Prostate gland (tissue), 2 donors: ENCODE data around the gene PRKAG3.

Experiments used
- CTCF ChIP-seq, 4 experiments: fragments of 200-600 bp in 2 of 4; fragments of 450-650 bp in 2 of 4; sonication (generic) in 2 of 4; IDR thresholded peaks; 1 replicate in 3 of 4; 2 replicates in 1 of 4; pipeline ENCODE4 v1.5.1; 2016 to 2019; ENCODE audit warnings: antibody characterized with exemption in 4 of 4, mild to moderate bottlenecking in 2 of 4, moderate library complexity in 2 of 4
- POLR2A ChIP-seq: fragments of 450-650 bp; IDR thresholded peaks from one replicate; pipeline ENCODE4 v1.6.1; 2016; ENCODE audit warnings: antibody characterized with exemption, mild to moderate bottlenecking
- POLR2AphosphoS5 ChIP-seq: sonication (generic); formaldehyde crosslinking; IDR thresholded peaks from one replicate; pipeline ENCODE4 v1.6.1; 2017; ENCODE audit warnings: antibody characterized with exemption

- TF ChIP-seq CTCF (IDR thresholded peaks at IDR 0.05): no peak
- TF ChIP-seq POLR2A: no peak
- TF ChIP-seq POLR2AphosphoS5: no peak
Observed at GRCh38 chr2:218857371-218858137, 26.0 kb upstream of the PRKAG3 start.
